RWPE1 (cell line): Measurements from ENCODE around the gene ZNF672.
A peak's percentile ranks its signal among the peaks of the same experiment; 100 is the strongest.

Source experiments
- CTCF ChIA-PET: fragments of 350-600 bp; sonication (Branson Sonifier 250); formaldehyde crosslinking; extraction: SDS; loops from one replicate; lab custom pipeline; 2021; lab: Yijun Ruan, JAX
- POLR2A ChIA-PET: fragments of 400-600 bp; formaldehyde crosslinking; extraction: SDS; loops from one replicate; lab custom pipeline; 2020; ENCODE audit warnings: antibody characterized with exemption; ENCODE audit not compliant: low non-redundant PET; lab: Yijun Ruan, JAX
- DNase-seq: peaks from one replicate; pipeline ENCODE4 v3.0.0; 2012; ENCODE audit warnings: low spot score
- H3K27ac ChIP-seq: fragments of 450-650 bp; 2 replicates; pipeline ENCODE4 v1.5.1; 2017
- CTCF ChIP-seq: fragments of 450-650 bp; conservative IDR thresholded peaks from 2 replicates; pipeline ENCODE4 v1.5.1; 2017; ENCODE audit warnings: low read depth, mild to moderate bottlenecking

ZNF672 gene

DNA sequence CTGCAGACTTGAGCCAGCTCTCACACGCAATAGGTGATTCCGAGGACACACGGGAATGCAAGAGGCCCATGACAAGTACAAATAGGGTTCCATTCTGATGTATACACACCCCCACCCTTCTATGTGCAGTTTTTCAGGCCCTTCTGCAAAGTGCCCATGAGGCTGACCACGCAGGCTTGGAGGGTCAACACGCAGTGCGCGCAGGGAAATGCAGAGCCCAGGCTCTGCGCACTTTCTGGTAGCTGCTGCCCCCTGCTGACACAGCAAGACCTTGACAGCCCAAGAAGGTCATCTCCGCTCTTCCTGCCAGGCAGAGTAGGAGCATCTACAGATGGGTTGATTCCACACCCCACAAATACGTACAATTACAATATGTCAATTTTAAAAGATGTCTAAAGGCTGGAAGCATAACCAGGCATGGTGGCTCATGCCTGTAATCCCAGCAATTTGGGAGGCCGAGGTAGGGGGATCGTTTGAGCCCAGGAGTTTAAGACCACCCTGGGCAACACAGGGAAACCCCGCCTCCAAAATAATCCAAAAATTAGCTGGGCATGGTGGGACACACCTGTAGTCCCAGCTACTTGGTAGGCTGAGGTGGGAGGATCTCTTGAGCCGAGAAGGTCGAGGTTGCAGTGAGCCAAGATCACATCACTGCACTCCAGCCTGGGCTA is 30.8 kb upstream of the ZNF672 start:
- no peak for DNase-seq
- ChIA-PET POLR2A (no interaction called here), CTCF (interaction anchor here (0.8 kb wide), 1 partner anchor 12 kb away, joined by 3 read pairs; no protein-coding TSS in a partner anchor)
- H3K27ac ChIP-seq = no peak overlapping the region
- TF ChIP-seq CTCF = peak; percentile 42

- no peak overlapping the region for H3K27ac ChIP-seq
- TF ChIP-seq CTCF = no peak
- ChIA-PET CTCF (no interaction called here), POLR2A (no interaction called here)
- DNase-seq = no peak
Measured at GRCh38 chr1:248808876-248809275, 29.1 kb upstream of the ZNF672 start.

GRCh38 chr1:248810000-248810726 is 27.9 kb upstream of the ZNF672 start:
- ChIA-PET POLR2A (no interaction called here), CTCF (no interaction called here)
- H3K27ac ChIP-seq = peak overlapping the region; percentile 47
- no peak for DNase-seq
- TF ChIP-seq CTCF = no peak

- peak overlapping the region; percentile 47 for H3K27ac ChIP-seq
- POLR2A ChIA-PET = no interaction called here
- CTCF ChIA-PET = no interaction called here
- no peak for DNase-seq
- no peak for TF ChIP-seq CTCF
Measured at GRCh38 chr1:248810727-248811513, 27.1 kb upstream of the ZNF672 start.

DNA sequence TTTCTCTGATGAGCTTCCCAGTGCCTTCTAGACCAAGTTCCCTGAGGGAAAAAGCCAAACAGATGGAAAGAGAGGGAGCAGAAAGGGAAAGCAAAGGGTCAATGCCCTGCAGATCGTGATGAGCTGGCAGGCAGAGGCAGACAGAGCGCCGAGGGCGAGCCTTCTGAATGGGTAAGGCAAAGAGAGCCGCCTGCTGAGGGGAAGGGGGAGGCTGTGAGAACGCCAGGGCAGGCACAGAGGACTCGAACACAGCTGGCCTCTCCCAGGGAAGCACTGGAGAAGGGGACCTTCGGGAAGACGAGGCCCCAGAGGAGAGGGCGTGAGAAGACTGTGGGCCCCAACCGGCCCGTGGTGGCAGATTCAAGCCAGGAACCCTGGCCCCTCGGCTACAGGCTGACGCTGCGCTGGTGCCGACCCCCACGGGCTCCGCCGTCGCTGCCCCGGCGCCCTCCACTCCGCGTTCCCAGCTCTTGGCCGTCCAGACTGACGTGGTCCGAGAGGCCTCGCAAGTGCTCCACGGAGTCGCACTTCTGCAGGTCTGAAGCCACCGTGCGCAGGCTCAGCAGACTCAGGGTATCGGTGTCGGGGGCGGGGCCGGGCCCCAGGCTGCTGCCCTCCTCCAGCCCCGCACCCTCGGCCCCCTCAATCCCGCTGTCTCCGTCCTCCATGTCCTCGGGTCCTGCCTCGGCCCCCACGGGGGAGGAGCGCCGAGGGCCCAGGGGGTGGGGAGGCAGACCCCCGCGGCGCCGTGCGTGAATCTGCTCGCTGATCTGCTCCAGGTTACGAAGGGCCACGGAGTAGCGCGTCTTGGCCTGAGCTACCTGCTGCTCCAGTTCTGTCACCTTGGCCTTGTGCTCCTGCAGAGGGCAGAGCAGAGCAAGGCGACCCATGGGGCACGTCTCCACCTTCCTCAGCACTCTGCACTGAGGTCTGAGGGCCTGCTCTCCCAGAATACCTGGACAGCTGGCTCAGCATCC is 26.2 kb upstream of the ZNF672 start:
- POLR2A ChIA-PET = no interaction called here
- H3K27ac ChIP-seq = peak overlapping the region; percentile 47
- DNase-seq = no peak
- CTCF ChIA-PET = no interaction called here
- no peak for TF ChIP-seq CTCF
